T47D (cell line): ENCODE measurements around the gene MSRB2.

ENCODE experiments used
- DNase-seq, 2 experiments: peaks; one replicate each; pipeline versions ENCODE4 v3.0.0 to v3.0.0-alpha.2; 2011 to 2012; ENCODE audit warnings: low read depth in 1 of 2, low spot score in 1 of 2
- JUND ChIP-seq: IDR thresholded peaks from 2 replicates; pipeline ENCODE4 v1.6.1; 2012; ENCODE audit warnings: low read depth
- in situ Hi-C: cut with HindIII; loops from 2 replicates; pipeline ENCODE4 v1.10.0; 2016; ENCODE audit warnings: low sequenced_read_pairs, low pct_unique_long_range_greater_than_20kb

MSRB2 gene

GRCh38 chr10:23106331-23107072 is 11.1 kb downstream of the MSRB2 start:
- no peak for DNase-seq
- in situ Hi-C loops, result no loop called here
- TF ChIP-seq JUND, result no peak

GRCh38 chr10:23110722-23111516 is 15.5 kb downstream of the MSRB2 start:
- in situ Hi-C loops, result no loop called here

GRCh38 chr10:23111517-23112286 is 16.3 kb downstream of the MSRB2 start:
- no peak for DNase-seq
- in situ Hi-C loops, result no loop called here
- no peak for TF ChIP-seq JUND

More at GRCh38 chr10:23110722-23111516, 15.5 kb downstream of the MSRB2 start:
- TF ChIP-seq JUND, result no peak
- no peak for DNase-seq

DNA sequence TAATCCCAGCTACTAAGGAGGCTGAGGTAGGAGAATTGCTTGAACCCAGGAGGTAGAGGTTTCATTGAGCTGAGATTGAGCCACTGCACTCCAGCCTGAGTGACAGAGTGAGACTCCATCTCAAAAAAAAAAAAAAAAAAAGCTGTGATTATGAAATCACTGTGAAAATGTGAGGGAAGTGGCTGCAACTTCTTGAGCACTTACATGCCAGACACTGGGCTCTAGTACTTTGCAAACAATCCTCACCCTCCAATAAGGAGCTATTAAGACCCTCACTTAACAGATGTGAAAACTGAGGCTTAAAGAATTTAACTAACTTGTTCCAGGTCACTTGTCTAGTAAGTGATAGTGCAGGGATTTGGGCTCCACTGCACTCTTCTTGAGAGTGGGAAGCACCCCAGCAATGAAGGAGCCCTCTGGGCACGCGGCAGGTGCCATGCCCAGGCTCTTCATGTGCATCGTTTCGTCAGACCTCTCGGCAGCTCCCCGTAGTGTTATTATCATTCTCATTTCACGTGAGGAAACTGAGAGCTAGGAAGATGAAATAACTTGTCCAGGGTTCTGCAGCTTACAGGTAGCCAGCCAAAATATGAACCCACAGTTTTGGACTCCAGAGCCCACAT is 19.0 kb downstream of the MSRB2 start:
- in situ Hi-C loops, result no loop called here
- no peak for TF ChIP-seq JUND
- no peak for DNase-seq

DNA sequence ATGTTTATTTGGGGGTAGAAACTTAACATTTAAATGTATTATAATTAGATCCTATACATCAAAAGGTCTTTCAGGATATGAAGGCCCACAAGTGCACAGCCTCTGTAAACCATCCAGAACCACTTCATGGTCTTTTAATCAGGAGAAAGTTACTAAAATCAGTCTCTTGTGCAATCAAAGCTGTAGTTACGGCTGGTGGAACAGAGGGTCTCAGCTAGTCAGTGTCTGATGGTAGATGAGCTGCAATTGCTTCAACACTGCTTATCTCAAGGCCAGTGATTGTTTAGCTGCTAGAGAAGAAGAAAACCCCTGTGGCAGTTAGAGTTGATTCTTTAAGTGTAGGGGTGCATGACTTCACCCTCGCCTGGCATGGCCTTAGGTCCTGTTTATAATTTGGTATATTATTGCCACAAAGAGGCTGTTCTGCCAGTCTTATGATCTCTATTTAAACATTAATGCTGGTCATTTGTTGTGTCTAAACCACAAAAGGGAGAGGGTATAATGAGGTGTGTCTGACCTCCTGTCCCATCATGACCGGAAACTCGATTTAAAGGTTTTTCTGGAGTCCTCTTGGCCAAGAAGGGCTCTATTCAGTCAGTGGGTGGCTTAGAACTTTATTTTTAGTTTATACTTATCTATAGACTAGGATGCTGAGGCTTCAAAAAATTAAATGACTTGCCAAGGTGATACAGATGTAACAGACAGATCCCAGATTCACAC is 21.3 kb downstream of the MSRB2 start:
- DNase-seq, result no peak
- in situ Hi-C loops, result no loop called here
- no peak for TF ChIP-seq JUND

GRCh38 chr10:23120001-23120934 is 24.9 kb downstream of the MSRB2 start:
- no peak for TF ChIP-seq JUND
- no peak for DNase-seq
- in situ Hi-C loops, result no loop called here

DNA sequence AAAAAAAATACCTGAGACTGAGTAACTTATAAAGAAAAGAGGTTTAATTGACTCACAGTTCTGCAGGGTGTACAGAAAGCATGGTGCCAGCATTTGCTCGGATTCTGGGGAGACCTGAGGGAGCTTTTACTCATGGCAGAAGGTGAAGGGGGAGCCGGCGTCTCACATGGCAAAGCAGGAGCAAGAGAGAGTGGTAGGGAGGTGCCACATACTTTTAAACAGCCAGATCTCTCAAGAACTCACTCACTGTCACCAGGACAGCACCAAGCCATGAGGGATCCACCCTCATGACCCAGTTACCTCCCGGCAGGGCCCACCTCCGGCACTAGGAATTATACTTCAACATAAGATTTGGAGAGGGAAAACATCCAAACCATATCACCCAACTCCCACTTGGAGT is 25.8 kb downstream of the MSRB2 start:
- no peak for TF ChIP-seq JUND
- DNase-seq, result no peak
- in situ Hi-C loops, result no loop called here

DNA sequence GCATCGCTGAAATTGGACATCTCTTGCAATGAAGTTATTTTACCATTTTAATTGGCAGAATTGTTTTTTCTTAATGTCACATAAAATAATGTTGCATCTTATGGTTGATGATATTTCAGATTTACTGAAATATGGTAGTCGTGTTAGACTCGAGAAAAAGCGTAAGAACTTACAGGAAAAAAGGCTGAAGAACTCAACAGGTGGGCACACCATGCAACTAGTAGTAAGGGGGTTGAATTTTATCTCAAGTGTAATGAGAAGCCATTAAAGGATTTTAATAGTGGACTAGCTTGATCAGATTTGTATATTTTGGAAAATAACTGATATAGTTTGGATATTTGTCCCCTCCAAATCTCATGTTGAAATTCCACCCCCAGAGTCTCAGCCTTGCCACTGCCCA is 41.1 kb downstream of the MSRB2 start:
- no peak for TF ChIP-seq JUND
- no peak for DNase-seq
- in situ Hi-C loops, result no loop called here

DNA sequence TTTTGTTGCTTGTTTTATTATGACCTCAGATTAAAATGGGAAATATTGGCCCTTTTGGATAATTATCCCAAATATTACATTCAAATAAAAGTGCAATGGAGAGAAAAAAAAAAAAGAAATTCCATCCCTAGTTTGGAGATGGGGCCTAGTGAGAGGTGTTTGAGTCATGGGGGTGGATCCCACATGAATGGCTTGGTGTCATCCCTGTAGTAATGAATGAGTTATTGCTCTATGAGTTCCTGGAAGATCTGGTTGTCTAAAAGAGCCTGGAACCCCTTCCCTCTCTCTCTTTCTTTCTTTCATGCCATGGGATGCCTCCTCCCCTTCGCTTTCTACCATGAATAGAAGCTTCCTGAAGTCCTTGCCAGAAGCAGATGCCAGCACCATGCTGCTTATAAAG is 44.3 kb downstream of the MSRB2 start:
- DNase-seq, result no peak
- no peak for TF ChIP-seq JUND
- in situ Hi-C loops, result no loop called here

DNA sequence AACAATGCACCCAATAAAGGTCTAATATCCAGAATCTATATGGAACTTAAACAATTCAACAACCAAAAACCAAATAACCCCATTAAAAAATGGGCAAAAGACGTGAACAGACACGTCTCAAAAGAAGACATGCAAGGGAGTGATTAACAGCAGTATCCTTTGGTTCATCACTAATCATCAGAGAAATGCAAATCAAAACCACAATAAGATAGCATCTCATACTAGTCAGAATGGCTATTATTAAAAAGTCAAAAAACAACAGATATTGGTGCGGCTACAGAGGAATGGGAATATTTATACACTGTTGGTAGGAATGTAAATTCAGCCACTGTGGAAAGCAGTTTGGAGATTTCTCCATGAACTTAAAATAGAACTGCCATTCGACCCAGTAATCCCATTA is 46.6 kb downstream of the MSRB2 start:
- in situ Hi-C loops, result no loop called here
- no peak for DNase-seq
- TF ChIP-seq JUND, result no peak

DNA sequence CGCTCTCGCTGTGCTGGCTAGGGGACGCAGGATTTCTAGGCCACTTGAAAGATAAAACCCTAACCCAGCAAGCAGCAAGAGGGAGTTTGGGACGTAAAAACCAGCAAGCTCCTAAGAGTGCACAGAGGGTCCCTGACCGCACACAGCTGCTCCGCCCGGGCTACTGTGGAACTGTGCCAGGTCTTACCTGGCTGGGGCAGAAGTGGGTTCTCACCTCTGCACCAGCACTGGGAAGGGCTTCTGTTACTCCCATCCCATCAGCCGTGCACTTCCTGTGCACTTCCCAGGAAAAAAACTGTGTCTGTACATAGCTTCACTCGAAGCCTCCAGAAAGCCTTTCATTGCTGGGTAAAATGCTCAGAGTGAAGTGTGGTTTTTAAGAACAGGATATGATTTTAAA is 50.9 kb downstream of the MSRB2 start:
- in situ Hi-C loops, result no loop called here
- no peak for DNase-seq
- no peak for TF ChIP-seq JUND
